Kidney tubule cell (primary cell): ENCODE data around the gene CDSN.
"Not testable (repeated sequence)": the region's sequence is repeated elsewhere in the genome, so short reads cannot be mapped to it uniquely, and the experiment has no call there.

Source experiments
- DNase-seq: peaks from one replicate; pipeline ENCODE4 v3.0.0-alpha.2; 2018; ENCODE audit warnings: low spot score

CDSN gene

DNA sequence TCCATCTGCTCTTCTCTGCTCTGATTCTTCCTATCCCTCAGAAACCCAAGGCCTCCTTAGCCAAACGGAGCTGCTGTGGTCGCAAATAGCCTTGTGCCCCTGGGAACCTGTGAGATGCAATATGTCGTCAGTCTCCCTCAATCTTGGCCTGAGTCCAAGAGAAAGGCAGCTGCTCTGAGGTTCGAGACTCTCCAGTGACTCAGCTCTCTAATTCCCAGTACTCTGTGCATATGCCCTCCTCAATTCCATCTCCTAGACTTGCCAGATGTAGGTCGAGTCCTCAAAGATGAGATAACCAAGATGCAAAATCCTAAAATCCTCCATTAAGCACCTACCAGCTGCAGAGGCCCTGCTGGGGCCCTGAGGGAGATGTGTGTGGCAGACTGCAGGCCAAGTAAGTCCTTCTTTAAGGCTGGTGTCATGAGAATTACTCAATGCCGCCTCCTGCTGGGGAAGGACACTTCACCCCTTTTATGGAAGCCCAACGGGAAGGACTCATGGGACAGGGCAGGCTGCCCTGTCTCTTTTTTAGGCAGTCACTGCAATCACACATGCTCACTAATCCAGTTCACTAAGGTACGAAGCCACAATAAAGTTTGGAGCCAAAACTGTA is 36.4 kb downstream of the CDSN start:
- DNase-seq: peak; percentile 55

DNA sequence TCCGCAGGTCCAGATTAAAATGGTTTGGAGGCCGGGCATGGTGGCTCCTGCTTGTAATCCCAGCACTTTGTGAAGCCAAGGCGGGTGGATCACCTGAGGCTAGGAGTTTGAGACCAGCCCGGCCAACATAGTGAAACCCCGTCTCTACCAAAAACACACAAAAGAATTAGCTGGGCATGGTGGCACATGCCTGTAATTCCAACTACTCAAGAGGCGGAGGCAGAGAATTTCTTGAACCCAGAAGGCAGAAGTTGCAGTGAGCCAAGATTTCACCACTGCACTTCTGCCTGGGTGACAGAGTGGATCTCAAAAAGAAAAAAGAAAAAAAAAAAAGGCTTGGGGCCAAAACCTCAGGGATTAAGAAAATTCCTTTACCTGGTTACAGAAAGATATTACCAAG is 38.4 kb downstream of the CDSN start:
- DNase-seq: no peak

DNA sequence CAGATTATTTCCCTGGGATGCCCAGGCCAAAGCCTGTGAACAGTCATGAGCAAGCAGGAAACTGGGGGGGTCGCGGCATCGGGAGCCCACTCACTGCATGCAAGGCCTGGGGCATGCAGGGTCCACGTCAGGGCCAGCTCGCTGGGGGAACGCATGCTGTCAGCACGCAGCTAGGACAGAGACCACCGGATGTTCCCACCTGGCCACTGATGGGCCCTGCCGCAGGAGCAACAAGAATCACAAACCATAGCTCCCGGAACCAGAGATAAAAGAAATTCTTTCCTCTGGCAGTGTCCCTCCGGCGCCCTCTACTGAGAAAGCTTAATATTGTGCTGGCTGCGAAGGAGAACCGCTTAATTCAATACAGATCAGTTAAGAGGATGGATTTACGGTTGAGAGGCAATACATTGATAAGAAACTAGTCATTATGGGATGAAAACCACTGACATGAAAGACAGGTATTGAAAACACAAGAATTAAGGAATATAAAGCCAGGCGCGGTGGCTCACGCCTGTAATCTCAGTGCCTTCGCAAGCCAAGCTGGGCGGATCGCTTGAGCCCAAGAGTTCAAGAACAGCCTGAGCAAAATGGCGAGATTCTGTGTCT is 40.5 kb downstream of the CDSN start:
- DNase-seq: peak; percentile 75

DNA sequence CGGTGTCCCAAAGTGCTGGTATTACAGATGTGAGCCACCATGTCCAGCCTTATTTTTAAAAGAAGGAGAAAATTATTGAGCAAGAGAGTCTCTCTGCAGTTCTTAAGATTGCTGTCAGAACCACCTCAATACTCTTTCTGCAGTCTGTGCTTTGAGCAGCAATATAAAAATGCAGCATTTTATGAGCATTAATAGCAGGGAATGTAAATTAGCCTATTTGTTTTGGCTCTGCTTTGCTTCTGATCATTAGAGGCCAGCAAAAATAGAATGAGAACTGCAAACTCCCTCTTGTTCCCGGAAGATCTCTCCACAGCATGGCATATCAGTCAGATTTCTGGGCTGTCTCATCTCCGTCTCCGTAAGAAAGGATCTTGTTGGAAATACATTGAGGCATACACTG is 43.6 kb downstream of the CDSN start:
- DNase-seq: no peak

DNA sequence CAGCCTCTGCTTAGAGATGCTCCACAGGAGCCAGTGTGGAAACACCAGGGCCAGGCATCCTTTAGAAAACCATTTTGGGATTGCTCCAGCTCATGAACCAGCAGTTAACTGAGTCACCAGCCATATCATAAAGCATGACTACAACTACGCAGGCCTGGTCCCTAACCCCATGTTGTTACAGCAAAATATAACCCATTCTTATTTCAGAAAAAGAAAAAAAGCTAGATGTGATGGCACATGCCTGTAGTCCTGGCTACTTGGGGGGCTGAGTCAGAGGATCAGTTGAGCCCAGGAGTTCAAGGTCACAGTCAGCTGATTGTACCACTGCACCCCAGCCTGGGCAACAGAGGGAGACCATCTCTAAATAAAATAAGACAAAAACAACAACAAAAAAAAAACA is 44.7 kb downstream of the CDSN start:
- no peak for DNase-seq

DNA sequence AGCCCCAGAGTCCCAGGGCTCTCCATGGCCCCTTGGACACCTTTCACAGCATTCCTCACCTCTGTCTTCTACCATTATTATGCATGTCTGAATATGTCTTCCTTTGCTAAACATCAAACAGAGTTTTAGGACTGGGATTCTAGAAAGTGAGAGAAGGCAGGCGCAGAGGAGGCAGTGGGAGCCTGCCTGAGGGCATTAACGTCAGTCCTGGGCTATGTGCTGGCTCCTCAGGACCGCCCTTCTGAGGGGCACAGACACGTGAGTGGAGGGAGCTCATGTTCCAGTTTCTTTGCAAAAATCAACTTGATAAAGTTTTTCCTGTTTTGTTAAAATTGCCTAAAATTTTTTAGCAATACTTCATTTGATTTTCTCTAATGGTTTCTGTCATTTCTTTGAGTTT is 45.8 kb downstream of the CDSN start:
- DNase-seq: no peak

DNA sequence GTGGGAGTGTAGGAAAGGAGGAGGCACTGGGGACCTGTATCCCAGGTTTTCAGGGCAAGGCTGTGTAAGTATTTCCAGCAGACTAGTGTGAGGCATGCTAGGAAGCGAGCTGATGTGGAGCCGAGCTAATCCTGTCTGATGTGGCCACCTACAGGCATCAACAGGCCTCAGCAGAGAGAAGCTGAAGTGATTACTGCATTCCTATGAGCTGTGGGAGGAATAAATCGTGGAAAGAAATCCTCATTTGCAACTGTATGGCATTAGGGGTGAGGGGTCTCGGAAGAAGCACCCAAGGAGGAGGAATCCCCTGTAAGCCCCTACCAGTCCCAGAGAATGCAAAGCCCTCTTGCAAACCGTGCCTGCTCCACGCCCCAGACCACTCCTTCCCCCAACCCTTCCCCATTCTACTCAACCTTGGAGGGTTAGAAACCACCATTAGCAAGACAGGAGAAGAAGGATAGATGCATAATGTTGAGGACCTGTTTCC is 49.5 kb downstream of the CDSN start:
- peak; percentile 88 for DNase-seq

DNA sequence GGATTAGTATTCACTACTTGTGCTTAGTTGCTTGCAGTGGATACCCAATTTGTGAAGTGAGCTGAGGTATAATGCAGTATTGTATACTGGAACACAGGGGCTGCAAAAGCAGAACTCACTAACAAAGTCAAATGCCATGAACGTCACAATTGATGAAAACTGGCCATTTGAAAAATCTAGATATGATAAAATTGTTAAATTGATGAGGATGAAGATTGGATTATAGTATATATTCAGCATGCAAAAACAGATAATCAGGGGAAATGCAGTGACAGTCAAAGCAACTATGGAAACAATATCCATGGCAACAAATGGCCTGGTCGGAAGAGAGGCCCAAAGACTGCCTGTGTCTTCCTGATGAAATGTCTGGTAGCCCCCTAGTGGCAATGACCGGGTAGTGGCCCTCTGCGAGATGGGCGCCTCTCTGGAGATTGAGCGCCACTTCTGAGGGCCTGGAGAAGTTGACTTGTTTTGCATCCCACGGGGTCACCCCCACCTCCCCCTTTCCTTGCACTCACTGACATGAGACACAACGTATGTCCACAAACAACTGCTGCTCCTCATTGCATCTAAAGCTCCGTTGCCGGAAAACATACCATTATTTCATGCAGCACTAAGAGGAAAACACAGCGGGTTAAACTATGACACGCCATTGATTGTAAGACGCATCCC is 51.4 kb downstream of the CDSN start:
- DNase-seq: peak; percentile 85

DNA sequence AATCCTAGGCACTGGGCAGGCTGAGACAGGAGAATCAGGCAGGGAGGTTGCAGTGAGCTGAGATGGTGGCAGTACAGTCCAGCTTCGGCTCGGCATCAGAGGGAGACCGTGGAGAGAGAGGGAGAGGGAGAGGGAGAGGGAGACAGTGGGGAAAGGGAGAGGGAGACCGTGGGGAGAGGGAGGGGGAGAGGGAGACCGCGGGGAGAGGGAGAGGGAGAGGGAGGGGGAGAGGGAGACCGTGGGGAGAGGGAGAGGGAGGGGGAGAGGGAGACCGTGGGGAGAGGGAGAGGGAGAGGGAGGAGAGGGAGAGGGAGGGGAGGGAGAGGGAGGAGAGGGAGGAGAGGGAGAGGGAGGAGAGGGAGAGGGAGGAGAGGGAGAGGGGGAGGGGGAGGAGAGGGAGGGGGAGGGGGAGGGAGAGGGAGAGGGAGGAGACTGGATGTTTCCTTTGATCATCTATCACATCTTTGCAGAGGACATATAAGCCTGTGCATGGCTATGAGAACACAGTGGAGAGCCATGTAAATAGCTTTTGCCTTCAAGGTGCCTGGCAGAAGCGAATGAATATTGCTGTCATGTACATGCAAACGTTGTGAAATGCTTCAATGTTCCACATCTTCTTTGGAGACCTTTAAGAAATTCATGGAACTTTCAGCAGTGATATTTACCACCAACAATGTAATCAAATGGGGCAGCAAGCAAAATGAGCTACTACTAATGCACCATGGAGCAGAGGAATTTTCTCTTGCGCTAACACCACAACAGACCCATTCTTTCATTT is 52.2 kb downstream of the CDSN start:
- not testable (repeated sequence) for DNase-seq

DNA sequence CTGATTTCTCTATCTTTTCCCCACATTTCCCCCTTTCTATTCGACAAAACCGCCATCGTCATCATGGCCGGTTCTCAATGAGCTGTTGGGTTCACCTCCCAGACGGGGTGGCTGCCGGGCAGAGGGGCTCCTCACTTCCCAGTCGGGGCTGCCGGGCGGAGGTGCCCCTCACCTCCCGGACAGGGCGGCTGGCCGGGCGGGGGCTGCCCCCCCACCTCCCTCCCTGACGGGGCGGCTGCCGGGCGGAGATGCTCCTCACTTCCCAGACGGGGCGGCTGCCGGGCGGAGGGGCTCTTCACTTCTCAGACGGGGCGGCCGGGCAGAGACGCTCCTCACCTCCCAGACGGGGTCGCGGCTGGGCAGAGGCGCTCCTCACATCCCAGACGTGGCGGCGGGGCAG is 53.2 kb downstream of the CDSN start:
- not testable (repeated sequence) for DNase-seq

DNA sequence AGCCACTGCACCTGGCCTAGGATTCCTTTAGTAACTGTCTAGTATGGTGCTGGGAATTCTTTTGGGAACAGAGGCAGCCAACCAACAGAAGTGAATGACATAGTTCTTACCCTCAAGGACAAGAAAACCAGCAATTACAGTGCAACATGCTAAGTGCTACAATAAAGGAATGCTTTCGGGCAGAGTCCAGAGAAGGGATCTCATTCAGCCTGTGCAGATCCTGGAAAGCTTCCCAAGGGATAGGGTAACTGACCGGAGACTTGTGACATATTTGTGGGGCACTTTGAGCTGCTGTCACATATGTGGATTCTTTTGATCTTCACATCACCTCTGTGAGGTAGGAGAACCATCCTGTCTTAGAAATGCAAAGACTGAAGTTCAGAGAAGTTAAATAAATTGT is 54.7 kb downstream of the CDSN start:
- DNase-seq: peak; percentile 57
